K562 (cell line): ENCODE measurements around the gene MAGI1. TPM values are rescaled to one million over a fixed set of nuclear protein-coding genes. Genes with fewer than 3 reads are reported as not detected.

ENCODE experiments used
- ATAC-seq: fragments of 200-7000 bp; cut with Tn5 transposase; 3 replicates; pipeline ENCODE4 v1.9.1; 2020; ENCODE audit warnings: moderate library complexity
- BruUV-seq: library from RNA; stranded (reverse); fragments of 400-500 nt; replicated peaks from 2 replicates; lab custom pipeline; 2021; lab: Mats Ljungman, UMichigan
- CTCF ChIA-PET: fragments of 300-600 bp; formaldehyde crosslinking; extraction: SDS; loops from one replicate; lab custom pipeline; 2021; ENCODE audit warnings: low intra/inter-chr PET ratio; lab: Yijun Ruan, JAX
- POLR2A ChIA-PET: fragments of 300-600, 350-650 bp; sonication (Branson Sonifier 250); formaldehyde crosslinking; extraction: SDS; loops from one replicate; lab custom pipeline; 2021; ENCODE audit warnings: antibody characterized with exemption, inconsistent platforms; lab: Yijun Ruan, JAX
- DNase-seq, 4 experiments: peaks; one replicate each; pipeline versions ENCODE4 v3.0.0 to v3.0.0-alpha.2; 2011 to 2018; ENCODE audit warnings: low spot score in 3 of 4, mixed read lengths in 3 of 4; ENCODE audit errors: extremely low read depth in 1 of 4
- FAIRE-seq: peaks from 2 replicates; lab custom pipeline; 2011; peaks lifted over from hg19 to GRCh38; lab: Jason Lieb, UNC
- H2AFZ ChIP-seq: 2 replicates; pipeline ENCODE4 v1.6.0; 2011; ENCODE audit warnings: low read depth, low read length, control low read depth, inconsistent platforms
- H3K27ac ChIP-seq: fragments of 200-600 bp; 3 replicates; pipeline ENCODE4 v1.8.0; 2011; ENCODE audit warnings: low read depth, mild to moderate bottlenecking, control low read depth, inconsistent platforms, low read length, moderate library complexity, mixed read lengths; ENCODE audit errors: extremely low read depth
- H3K27me3 ChIP-seq, 2 experiments: fragments of 300-600 bp in 1 of 2; 2 replicates in 1 of 2; 3 replicates in 1 of 2; pipeline versions ENCODE4 v1.6.0 to v1.8.0; 2011; ENCODE audit warnings: inconsistent platforms in 2 of 2, low read length in 2 of 2, mild to moderate bottlenecking in 1 of 2, mixed read lengths in 1 of 2, moderate library complexity in 1 of 2; ENCODE audit not compliant: control insufficient read depth in 2 of 2, insufficient read depth in 2 of 2
- H3K36me3 ChIP-seq: fragments of 300-600 bp; 3 replicates; pipeline ENCODE4 v1.8.0; 2011; ENCODE audit warnings: mild to moderate bottlenecking, low read length, inconsistent platforms; ENCODE audit not compliant: control insufficient read depth, insufficient read depth
- H3K4me1 ChIP-seq, 2 experiments: fragments of 200-600 bp in 1 of 2; replicated peaks in 1 of 2; 2 replicates in 1 of 2; 3 replicates in 1 of 2; pipeline versions ENCODE4 v1.5.1 to v1.8.0; 2011; ENCODE audit warnings: inconsistent platforms in 2 of 2, low read length in 2 of 2, mild to moderate bottlenecking in 1 of 2, mixed read lengths in 1 of 2, moderate library complexity in 1 of 2; ENCODE audit not compliant: control insufficient read depth in 2 of 2, insufficient read depth in 2 of 2
- H3K4me2 ChIP-seq: 2 replicates; pipeline ENCODE4 v1.6.1; 2011; ENCODE audit warnings: low read length, control low read depth, inconsistent platforms, mixed read lengths; ENCODE audit not compliant: insufficient read depth
- H3K4me3 ChIP-seq: fragments of 200-600 bp; sonication (generic), shearing (Covaris generic); 2 replicates; pipeline ENCODE4 v1.5.1; 2016; ENCODE audit warnings: control low read depth, inconsistent platforms
- H3K79me2 ChIP-seq: fragments of 200-600 bp; 3 replicates; pipeline ENCODE4 v1.8.0; 2011; ENCODE audit warnings: low read length, inconsistent platforms; ENCODE audit not compliant: control insufficient read depth, insufficient read depth
- H3K9ac ChIP-seq, 2 experiments: 2 replicates each; pipeline versions ENCODE4 v1.6.0 to v1.6.1; 2011; ENCODE audit warnings: low read depth in 2 of 2, low read length in 2 of 2, control low read depth in 1 of 2, inconsistent platforms in 1 of 2, mild to moderate bottlenecking in 1 of 2, mixed read lengths in 1 of 2; ENCODE audit not compliant: insufficient read depth in 1 of 2
- H3K9me1 ChIP-seq: one replicate; pipeline ENCODE4 v1.6.0; 2011; ENCODE audit warnings: inconsistent platforms, mild to moderate bottlenecking, low read length, moderate library complexity; ENCODE audit not compliant: control insufficient read depth, insufficient read depth
- H3K9me3 ChIP-seq: replicated peaks from 2 replicates; pipeline ENCODE4 v1.5.1; 2011; ENCODE audit warnings: low read depth, low read length, inconsistent platforms; ENCODE audit not compliant: control insufficient read depth, insufficient read depth
- H4K20me1 ChIP-seq: replicated peaks from 2 replicates; pipeline ENCODE4 v1.6.1; 2011; ENCODE audit warnings: low read length, inconsistent platforms, mixed read lengths; ENCODE audit not compliant: control insufficient read depth, insufficient read depth
- C11orf30 ChIP-seq: fragments of 450-650 bp; IDR thresholded peaks from 2 replicates; pipeline ENCODE4 v1.6.1; 2016; ENCODE audit warnings: low read depth, mild to moderate bottlenecking
- E4F1 ChIP-seq: fragments of 250-450 bp; sonication (Bioruptor Pico); IDR thresholded peaks from 2 replicates; pipeline ENCODE4 v1.5.0; 2021; ENCODE audit warnings: mild to moderate bottlenecking, borderline replicate concordance
- EP300 ChIP-seq: IDR thresholded peaks from 2 replicates; pipeline ENCODE4 v1.6.1; 2012; ENCODE audit warnings: low read length, improper control_type of control experiment
- HSF4 ChIP-seq: fragments of 250-450 bp; sonication (Bioruptor Pico); IDR thresholded peaks from 2 replicates; pipeline ENCODE4 v2.1.2; 2022; ENCODE audit warnings: mild to moderate bottlenecking, moderate library complexity, borderline replicate concordance
- SRSF3 ChIP-seq: fragments of 200-400 bp; formaldehyde crosslinking; IDR thresholded peaks from 2 replicates; pipeline ENCODE4 v1.6.1; 2016; ENCODE audit warnings: mild to moderate bottlenecking, low read length, moderate library complexity; ENCODE audit not compliant: insufficient read depth
- SRSF9 ChIP-seq: fragments of 200-400 bp; formaldehyde crosslinking; IDR thresholded peaks from 2 replicates; pipeline ENCODE4 v1.6.1; 2017; ENCODE audit warnings: low read depth, low read length, borderline replicate concordance
- TCF3 ChIP-seq: sonication (generic); formaldehyde crosslinking; IDR thresholded peaks from 2 replicates; pipeline ENCODE4 v1.4.0; 2020; ENCODE audit warnings: mild to moderate bottlenecking, missing genetic modification reagents
- TCFL5 ChIP-seq: fragments of 250-450 bp; sonication (Bioruptor Pico); conservative IDR thresholded peaks from 2 replicates; pipeline ENCODE4 v1.6.1; 2021; ENCODE audit warnings: mild to moderate bottlenecking, moderate library complexity, matching md5 sums
- ZNF24 ChIP-seq: fragments of 450-650 bp; IDR thresholded peaks from 2 replicates; pipeline ENCODE4 v1.6.1; 2016
- ZNF512 ChIP-seq: IDR thresholded peaks from 2 replicates; pipeline ENCODE4 v1.6.1; 2016; ENCODE audit warnings: missing genetic modification characterization, missing compliant biosample characterization
- WGBS: fragments of 100-300 bp; shearing (Covaris generic); methylation state at CpG from one replicate; pipeline ENCODE4 v1.1.6; 2016; ENCODE audit warnings: low coverage, mixed read lengths; ENCODE audit not compliant: insufficient coverage; ENCODE audit errors: missing lambda C conversion rate; 5-methylcytosine and 5-hydroxymethylcytosine counted together
- in situ Hi-C: fragments of 300-500 bp; cut with MboI; formaldehyde crosslinking; loops from 4 replicates; pipeline ENCODE4 v1.15.0; 2018; ENCODE audit warnings: inconsistent platforms, mixed read lengths
- intact Hi-C: fragments of 100-400 bp; cut with micrococcal nuclease; formaldehyde crosslinking; loops from 2 replicates; pipeline ENCODE4 v1.14.2; 2022
- polyA plus RNA-seq, 8 experiments: library from polyadenylated mRNA; depleted of rRNA in 4 of 8; stranded (reverse) in 5 of 8; unstranded in 3 of 8; fragments of >200 nt; fragmentation: Nextera tagmentation in 2 of 8; fragmentation: Illumina TruSeq in 1 of 8; extraction: Ambion mirVana in 2 of 8; extraction: Trizol in 1 of 8; gene quantifications; 2 replicates each; pipeline versions ENCODE4 v1.2.1 to v1.2.3, GENCODE V29; 2011 to 2014; ENCODE audit warnings: inconsistent platforms in 1 of 8, missing spikeins in 1 of 8
- total RNA-seq, 7 experiments: library from RNA; depleted of rRNA in 6 of 7; stranded (reverse); fragments of >200 nt in 6 of 7; fragmentation: Illumina TruSeq in 2 of 7; extraction: Trizol in 2 of 7; gene quantifications; 2 replicates each; pipeline versions ENCODE4 v1.2.1 to v1.2.3, GENCODE V29; 2011 to 2021; ENCODE audit warnings: low replicate concordance in 1 of 7
- TF ChIP-seq, protein P1 (sequence below): fragments of 450-650 bp; IDR thresholded peaks from 2 replicates; pipeline ENCODE4 v1.6.1; 2016; ENCODE audit warnings: missing biosample characterization, missing genetic modification characterization
- TF ChIP-seq, protein P2 (sequence below), 3 experiments: fragments of 200-800 bp in 1 of 3; sonication (Bioruptor generic) in 1 of 3; sonication (generic) in 1 of 3; formaldehyde crosslinking in 1 of 3; IDR thresholded peaks; 2 replicates each; pipeline versions ENCODE4 v1.6.1 to v1.8.0; 2016 to 2022; ENCODE audit warnings: mild to moderate bottlenecking in 2 of 3, missing compliant biosample characterization in 2 of 3, missing genetic modification characterization in 2 of 3, missing genetic modification reagents in 1 of 3
- TF ChIP-seq, protein P3 (sequence below): fragments of 450-650 bp; IDR thresholded peaks from 2 replicates; pipeline ENCODE4 v1.6.1; 2017; ENCODE audit warnings: antibody characterized with exemption

The MAGI1 gene
- total and polyA plus RNA-seq, 9 of the 15 experiments (the other 6 are each of a cell fraction or from before 2014, with no cell fraction given) = 7.8 to 59.4 (median 43.2) TPM

- Histone ChIP-seq H4K20me1 (no peaks in the 10 kb centered on the region), H3K27ac (no peak overlapping the region), H3K9me1 (no peaks in the 10 kb centered on the region), H3K36me3 (no peaks in the 10 kb centered on the region), H2AFZ (no peak overlapping the region), H3K9ac (no peak overlapping the region), H3K4me2 (no peak overlapping the region), H3K27me3 (peaks cover 0 to 4% of the 10 kb centered on the region in 2 experiments; a peak in 1 of 5 replicates), H3K4me1 (no peaks in the 10 kb centered on the region), H3K4me3 (no peak overlapping the region), H3K9me3 (no peaks in the 10 kb centered on the region), H3K79me2 (no peaks in the 10 kb centered on the region)
- POLR2A ChIA-PET = interaction anchor here (0.6 kb wide), 1 partner anchor 1009 kb away, joined by 4 read pairs; no protein-coding TSS in a partner anchor
- FAIRE-seq (no peak), DNase-seq (no peak), ATAC-seq (no peak)
- 26% methylated on average over 4 of the region's 4 CpGs for WGBS
- in situ Hi-C loops (no loop called here), intact Hi-C loops (no loop called here)
- no TSS peak for BruUV-seq
- TF ChIP-seq, protein P1, sequence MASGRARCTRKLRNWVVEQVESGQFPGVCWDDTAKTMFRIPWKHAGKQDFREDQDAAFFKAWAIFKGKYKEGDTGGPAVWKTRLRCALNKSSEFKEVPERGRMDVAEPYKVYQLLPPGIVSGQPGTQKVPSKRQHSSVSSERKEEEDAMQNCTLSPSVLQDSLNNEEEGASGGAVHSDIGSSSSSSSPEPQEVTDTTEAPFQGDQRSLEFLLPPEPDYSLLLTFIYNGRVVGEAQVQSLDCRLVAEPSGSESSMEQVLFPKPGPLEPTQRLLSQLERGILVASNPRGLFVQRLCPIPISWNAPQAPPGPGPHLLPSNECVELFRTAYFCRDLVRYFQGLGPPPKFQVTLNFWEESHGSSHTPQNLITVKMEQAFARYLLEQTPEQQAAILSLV = no peak
- TF ChIP-seq HSF4 (no peak), EP300 (no peak), C11orf30 (no peak), TCFL5 (CRISPR knock-in tag) (no peak), ZNF512 (tag) (no peak), TCF3 (CRISPR knock-in tag) (no peak), SRSF9 (no peak), E4F1 (CRISPR knock-in tag) (no peak), ZNF24 (no peak), SRSF3 (no peak)
- TF ChIP-seq, protein P2, sequence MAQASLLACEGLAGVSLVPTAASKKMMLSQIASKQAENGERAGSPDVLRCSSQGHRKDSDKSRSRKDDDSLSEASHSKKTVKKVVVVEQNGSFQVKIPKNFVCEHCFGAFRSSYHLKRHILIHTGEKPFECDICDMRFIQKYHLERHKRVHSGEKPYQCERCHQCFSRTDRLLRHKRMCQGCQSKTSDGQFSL (CRISPR knock-in tag; IDR thresholded peaks at IDR 0.05) = no peak
- TF ChIP-seq, protein P2 (tag; IDR thresholded peaks at IDR 0.05) = no peak
- TF ChIP-seq, protein P3, sequence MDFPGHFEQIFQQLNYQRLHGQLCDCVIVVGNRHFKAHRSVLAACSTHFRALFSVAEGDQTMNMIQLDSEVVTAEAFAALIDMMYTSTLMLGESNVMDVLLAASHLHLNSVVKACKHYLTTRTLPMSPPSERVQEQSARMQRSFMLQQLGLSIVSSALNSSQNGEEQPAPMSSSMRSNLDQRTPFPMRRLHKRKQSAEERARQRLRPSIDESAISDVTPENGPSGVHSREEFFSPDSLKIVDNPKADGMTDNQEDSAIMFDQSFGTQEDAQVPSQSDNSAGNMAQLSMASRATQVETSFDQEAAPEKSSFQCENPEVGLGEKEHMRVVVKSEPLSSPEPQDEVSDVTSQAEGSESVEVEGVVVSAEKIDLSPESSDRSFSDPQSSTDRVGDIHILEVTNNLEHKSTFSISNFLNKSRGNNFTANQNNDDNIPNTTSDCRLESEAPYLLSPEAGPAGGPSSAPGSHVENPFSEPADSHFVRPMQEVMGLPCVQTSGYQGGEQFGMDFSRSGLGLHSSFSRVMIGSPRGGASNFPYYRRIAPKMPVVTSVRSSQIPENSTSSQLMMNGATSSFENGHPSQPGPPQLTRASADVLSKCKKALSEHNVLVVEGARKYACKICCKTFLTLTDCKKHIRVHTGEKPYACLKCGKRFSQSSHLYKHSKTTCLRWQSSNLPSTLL = no peak
- CTCF ChIA-PET = no interaction called here
Measured at GRCh38 chr3:65706301-65706700, 332.4 kb downstream of the MAGI1 start.
